Limb (tissue), 2 donors: ENCODE results near the gene ING2.
"Not testable (repeated sequence)": the region's sequence is repeated elsewhere in the genome, so short reads cannot be mapped to it uniquely, and the experiment has no call there.

ENCODE experiments used
- DNase-seq, 2 donors: peaks; one replicate each; pipeline ENCODE4 v3.0.0-alpha.2; 2016; ENCODE audit errors: extremely low spot score in 2 of 2

Gene ING2

DNA sequence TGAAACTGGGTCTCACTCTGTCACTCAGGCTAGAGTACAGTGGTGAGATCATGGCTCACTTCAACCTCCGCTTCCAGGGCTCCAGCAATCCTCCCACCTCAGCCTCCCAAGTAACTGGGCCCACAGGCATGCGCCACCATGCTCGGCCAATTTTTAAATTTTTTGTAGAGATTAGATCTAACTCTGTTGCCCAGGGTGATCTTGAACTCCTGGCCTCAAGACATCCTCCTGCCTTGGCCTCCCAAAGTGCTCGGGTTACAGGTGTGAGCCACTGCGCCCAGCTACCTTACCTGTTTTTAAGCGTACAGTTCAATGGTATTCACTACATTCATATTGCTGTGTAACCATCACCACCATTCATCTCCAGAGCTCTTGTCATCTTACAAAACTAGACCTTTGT lies 41.5 kb downstream of the ING2 start:
- no peak for DNase-seq

DNA sequence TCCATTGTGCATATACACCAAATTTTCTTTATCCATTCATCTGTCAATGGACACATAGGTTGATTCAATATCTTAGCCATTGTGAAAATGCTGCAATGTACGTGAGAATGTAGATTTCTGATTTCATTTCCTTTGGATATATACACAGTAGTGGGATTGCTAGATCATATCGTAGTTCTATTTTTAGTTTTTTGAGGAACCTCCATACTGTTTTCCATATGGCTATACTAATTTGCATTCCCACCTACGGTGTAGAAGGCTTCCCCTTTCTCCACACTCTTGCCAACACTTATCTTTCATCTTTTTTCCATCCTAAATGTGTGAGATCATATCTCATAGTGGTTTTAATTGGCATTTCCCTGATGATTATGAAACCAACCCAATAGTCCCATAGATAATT lies 43.4 kb downstream of the ING2 start:
- no peak for DNase-seq

DNA sequence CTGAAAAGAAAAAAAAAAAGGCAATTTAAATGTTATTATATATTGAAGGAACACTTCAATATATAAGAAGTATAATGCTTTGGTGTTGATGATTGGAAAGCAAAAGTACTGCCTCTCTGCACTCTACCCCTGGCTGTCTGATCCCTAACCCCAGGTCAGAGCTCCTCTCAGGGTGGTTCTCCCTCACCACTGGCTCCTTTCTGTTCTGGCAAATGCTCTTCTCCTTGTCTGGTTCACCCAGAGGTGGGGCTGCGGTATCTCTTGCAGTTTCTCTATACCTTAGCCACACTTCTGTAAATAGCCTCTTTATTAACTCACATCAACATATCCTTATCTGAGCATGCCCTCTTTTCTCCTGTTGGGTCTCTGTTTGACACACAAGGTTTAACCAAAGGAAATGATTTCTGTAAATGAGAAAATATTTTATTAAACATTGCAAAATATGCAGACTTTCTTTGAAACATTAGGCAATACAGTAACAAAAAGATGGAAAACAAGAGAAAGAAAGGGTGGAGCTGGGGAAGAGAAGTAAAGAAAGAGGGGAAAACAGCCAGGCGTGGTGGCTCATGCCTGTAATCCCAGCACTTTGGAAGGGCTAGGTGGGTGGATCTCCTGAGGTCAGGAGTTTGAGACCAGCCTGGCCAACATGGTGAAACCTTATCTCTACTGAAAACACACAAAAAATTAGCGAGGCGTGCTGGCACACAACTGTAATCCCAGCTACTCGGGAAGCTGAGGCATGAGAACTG lies 45.7 kb downstream of the ING2 start:
- DNase-seq = no peak

DNA sequence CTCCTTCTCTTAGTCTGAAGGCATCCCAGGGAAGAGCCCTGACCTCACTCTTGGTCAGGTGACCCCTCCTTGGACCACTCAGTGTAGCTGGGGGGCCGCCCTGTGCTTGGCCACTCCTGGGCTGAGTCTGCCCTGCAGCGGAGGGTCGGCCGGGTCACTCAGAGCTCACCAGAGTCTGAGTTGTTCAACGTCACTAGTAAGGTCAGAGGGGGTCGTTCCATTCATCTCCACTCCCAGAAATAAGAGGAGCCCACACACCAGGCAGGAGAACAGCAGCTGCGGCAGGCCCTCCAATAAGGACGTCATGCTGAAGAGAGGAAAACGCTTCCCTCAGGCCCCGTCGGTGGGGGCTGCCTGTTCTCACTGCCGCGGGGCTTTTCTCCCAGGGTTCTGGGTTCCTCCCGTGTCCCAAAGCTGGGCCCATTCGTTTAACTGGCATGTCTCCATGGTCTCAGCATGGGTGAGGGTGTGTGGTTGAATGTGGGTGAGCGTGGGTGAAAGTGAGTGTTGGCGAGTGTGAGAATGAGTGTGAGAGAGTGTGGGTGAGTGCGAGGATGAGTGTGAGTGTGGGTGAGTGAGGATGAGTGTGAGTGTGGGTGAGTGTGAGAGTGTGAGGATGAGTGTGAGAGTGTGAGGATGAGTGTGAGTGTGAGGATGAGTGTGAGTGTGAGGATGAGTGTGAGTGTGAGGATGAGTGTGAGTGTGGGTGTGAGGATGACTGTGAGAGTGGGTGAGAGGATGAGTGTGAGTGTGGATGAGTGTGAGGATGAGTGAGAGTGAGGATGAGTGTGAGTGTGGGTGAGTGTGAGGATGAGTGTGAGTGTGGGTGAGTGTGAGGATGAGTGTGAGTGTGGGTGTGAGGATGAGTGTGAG lies 47.7 kb downstream of the ING2 start:
- DNase-seq = no peak

DNA sequence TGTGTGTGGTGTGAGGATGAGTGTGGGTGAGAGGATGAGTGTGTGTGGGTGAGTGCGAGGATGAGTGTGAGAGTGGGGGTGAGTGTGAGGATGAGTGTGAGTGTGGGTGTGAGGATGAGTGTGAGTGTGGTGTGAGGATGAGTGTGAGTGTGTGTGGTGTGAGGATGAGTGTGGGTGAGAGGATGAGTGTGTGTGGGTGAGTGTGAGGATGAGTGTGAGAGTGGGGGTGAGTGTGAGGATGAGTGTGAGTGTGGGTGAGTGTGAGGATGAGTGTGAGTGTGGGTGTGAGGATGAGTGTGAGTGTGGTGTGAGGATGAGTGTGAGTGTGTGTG lies 48.3 kb downstream of the ING2 start:
- not testable (repeated sequence) for DNase-seq

DNA sequence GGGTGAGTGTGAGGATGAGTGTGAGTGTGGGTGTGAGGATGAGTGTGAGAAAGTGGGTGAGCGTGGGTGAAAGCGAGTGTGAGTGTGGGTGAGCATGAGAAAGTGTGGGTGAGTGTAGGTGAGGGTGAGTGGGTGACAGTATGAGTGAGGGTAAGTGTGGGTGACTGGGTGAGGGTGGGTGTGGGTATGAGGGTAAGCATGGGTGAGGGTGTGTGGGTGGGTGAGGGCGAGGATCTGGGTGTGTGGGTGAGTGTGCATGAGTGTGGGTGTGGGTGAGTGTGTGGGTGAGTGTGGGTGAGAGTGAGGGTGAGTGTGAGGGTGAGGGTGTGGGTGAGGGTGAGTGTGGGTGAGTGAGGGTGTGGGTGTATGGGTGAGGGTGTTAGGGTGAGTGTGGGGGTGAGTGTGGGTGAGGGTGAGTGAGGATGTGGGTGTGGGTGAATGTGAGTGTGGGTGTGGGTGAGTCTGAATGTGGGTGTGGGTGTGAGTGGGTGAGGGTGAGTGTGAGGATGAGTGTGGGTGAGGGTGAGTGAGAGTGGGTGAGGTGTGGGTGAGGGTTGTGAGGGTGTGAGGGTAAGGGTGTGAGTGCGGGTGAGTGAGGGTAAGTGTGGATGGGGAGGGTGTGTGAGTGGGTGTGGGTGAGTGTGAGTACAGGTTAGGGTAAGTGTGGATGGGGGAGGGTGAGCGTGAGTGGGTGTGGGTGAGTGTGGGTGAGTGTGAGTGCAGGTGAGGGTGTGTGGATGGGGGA lies 48.9 kb downstream of the ING2 start:
- no peak for DNase-seq

DNA sequence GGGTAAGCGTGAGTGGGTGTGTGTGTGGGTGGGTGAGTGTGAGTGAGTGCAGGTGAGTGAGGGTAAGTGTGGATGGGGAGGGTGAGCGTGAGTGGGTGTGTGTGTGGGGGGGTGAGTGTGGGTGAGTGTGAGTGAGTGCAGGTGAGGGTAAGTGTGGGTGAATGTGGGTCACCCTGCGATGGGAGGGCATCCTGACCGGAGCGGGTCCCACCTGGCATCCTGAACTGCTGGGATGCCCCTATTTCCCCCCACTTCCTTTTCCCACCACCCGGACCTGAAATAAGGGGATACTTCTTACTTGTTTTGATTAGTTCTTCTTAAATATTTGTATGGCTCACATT lies 49.5 kb downstream of the ING2 start:
- DNase-seq = no peak

DNA sequence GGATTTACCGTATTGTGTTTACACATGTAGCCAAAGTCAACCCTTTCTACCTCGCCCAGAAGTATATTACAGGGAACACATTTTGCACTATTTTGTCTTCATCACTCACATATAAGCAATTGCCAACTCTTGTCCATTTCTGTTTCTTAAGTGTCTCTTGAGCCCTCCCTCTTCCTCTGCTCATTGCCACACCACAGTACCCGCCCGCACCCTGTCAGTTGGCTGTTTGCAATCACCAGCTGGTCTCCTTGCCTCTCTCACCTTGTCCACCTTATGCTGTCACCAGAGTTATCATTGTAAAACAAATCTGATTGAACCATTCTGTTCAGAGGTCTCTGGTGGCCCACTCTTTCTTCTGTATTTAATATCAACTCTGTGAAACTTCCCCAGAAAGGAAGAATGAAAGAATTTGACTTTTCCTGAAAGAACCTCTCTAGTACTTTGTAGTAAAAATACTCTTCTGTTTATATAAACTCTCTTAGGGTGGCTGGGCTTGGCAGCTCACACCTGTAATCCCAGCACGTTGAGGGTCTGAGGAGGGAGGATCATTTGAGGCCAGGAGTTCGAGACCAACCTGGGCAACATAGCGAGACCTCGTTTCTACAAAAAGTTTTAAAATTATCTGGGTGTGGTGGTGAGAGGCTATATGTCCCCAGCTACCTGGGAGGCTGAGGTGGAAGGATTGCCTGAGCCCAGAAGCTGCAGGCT lies 50.2 kb downstream of the ING2 start:
- no peak for DNase-seq

DNA sequence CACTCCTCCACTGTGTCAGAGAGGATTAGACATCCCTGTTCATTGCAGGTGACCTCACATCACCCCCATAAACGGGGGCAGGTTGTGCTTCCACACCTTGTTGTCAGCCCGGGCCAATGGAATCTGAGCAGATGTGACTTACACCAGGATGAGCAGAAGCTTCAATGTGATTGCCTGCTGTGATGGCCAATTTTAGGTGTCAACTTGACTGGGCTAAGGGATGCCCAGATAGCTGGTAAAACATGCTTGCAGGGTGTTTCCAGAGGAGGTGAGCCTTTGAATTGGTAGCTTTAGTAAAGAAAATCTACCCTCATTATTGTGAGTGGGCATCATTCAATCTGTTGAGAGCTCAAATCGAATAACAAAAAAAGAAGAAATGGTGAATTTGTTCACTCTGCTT lies 52.1 kb downstream of the ING2 start:
- DNase-seq = no peak

DNA sequence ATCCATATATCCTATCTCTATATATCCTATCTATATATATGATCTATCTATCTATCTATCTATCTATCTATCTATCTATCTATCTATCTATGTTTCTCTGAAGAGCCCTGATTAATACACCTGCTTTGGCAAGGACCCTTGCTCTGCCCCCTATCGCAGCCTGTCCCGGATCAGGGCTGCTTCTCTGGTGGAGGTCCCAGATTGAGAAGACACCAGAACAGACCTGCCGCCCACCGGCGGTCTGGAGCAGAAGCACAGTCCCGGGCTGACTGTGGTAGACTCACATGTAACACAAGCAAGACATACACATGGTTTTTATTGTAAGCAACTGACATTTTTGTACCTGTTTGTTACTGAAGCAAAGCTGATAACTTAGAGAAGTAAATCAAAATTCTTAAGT lies 52.8 kb downstream of the ING2 start:
- DNase-seq = no peak

DNA sequence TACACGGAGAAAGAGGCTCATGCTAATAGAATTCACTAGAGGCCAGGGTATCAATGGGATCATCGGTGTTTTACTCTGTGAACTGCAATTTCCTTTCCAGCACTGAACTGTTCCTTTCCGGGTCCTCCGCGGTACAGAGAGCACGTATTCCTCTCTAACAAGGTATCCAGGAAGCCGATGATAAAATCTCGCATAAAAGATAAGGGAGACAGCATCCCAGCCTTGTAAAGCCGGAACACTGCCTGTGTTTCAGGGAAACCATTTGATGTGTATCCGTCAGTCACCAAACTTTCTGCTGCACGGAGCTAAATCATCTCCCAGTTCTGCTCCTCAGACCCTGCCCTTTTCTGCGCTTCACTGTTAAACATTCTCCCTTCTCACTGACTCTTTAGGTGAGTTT lies 54.0 kb downstream of the ING2 start:
- DNase-seq = no peak

DNA sequence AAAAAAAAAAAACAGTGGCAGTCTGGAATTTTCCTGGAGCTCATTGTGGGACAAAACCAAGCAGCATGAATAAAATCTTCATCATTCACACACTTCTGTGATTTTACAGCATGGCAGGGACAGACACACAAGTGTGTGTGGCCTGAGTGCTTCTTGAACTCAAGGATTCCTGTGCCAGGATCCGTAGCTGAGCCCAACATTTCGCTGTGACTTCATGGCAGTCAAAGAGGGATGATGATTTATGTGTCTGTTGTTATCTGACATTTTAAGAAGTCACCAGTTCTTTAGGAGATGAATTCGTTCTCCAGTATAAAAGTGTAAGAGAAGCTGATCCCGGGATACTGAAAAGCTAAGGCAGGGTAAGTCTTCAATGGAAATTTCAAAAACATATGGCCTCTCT lies 57.0 kb downstream of the ING2 start:
- DNase-seq = no peak
